Forelimb muscle (tissue), 1 donor: ENCODE data around the gene MRPS2. TPM values are rescaled to one million over a fixed set of nuclear protein-coding genes. Genes with fewer than 3 reads are reported as not detected.

Experiments used
- polyA plus RNA-seq: library from polyadenylated mRNA; unstranded; fragments of 120-200 nt; gene quantifications from one replicate; pipeline ENCODE4 v1.2.1, GENCODE V29; 2013; ENCODE audit not compliant: insufficient read length

The MRPS2 gene
- polyA plus RNA-seq, 1 donor, result 32.5 TPM

Other genes starting within 250 kb of the MRPS2 start
- 10.9 TPM for gene PPP1R26, start 20.9 kb upstream of the MRPS2 start, polyA plus RNA-seq
- gene LCN1, start 20.8 kb downstream of the MRPS2 start, polyA plus RNA-seq, result not detected
- not detected for gene OBP2A, start 45.4 kb downstream of the MRPS2 start, polyA plus RNA-seq
- not detected for gene PAEP, start 61.1 kb downstream of the MRPS2 start, polyA plus RNA-seq
- not detected for gene GLT6D1, start 138.9 kb downstream of the MRPS2 start, polyA plus RNA-seq
- not detected for gene LCN9, start 162.6 kb downstream of the MRPS2 start, polyA plus RNA-seq
- gene SOHLH1, start 198.8 kb downstream of the MRPS2 start, polyA plus RNA-seq, result not detected
- gene KCNT1, start 201.5 kb downstream of the MRPS2 start, polyA plus RNA-seq, result 11.0 TPM